Measurements from ENCODE around the gene LUC7L. TPM values are rescaled to one million over a fixed set of nuclear protein-coding genes. Genes with fewer than 3 reads are reported as not detected.

Gene LUC7L
- total RNA-seq, 1 experiment from 2014 or later, result 47.1 TPM

Other genes starting within 250 kb of the LUC7L start
- 10.1 and 20.8 TPM in 2 replicates for gene POLR3K, start 175.8 kb downstream of the LUC7L start, total RNA-seq (2014; rRNA removed; shearing (Covaris generic))
- 30.2 and 37.0 TPM in 2 replicates for gene SNRNP25, start 175.6 kb downstream of the LUC7L start, total RNA-seq (2014; rRNA removed; shearing (Covaris generic))
- 21.4 and 23.4 TPM in 2 replicates for gene RHBDF1, start 156.8 kb downstream of the LUC7L start, total RNA-seq (2014; rRNA removed; shearing (Covaris generic))
- gene MPG, start 151.2 kb downstream of the LUC7L start, total RNA-seq (2014; rRNA removed; shearing (Covaris generic)), result 102 and 173 TPM in 2 replicates
- gene NPRL3, start 90.8 kb downstream of the LUC7L start, total RNA-seq (2014; rRNA removed; shearing (Covaris generic)), result 7.5 and 11.2 TPM in 2 replicates
- gene HBZ, start 76.8 kb downstream of the LUC7L start, total RNA-seq (2014; rRNA removed; shearing (Covaris generic)), result not detected in 2 replicates
- not detected in 2 replicates for gene HBM, start 63.5 kb downstream of the LUC7L start, total RNA-seq (2014; rRNA removed; shearing (Covaris generic))
- not detected in 2 replicates for gene HBA2, start 56.6 kb downstream of the LUC7L start, total RNA-seq (2014; rRNA removed; shearing (Covaris generic))
- not detected in 2 replicates for gene HBA1, start 52.8 kb downstream of the LUC7L start, total RNA-seq (2014; rRNA removed; shearing (Covaris generic))
- gene HBQ1, start 49.0 kb downstream of the LUC7L start, total RNA-seq (2014; rRNA removed; shearing (Covaris generic)), result not detected in 2 replicates
- 99.5 and 102 TPM in 2 replicates for gene FAM234A, start 5.4 kb upstream of the LUC7L start, total RNA-seq (2014; rRNA removed; shearing (Covaris generic))
- gene RGS11, start 46.5 kb upstream of the LUC7L start, total RNA-seq (2014; rRNA removed; shearing (Covaris generic)), result not detected in 2 replicates
- gene ARHGDIG, start 51.1 kb upstream of the LUC7L start, total RNA-seq (2014; rRNA removed; shearing (Covaris generic)), result not detected in 2 replicates
- gene PDIA2, start 53.7 kb upstream of the LUC7L start, total RNA-seq (2014; rRNA removed; shearing (Covaris generic)), result not detected in 2 replicates
- gene AXIN1, start 123.3 kb upstream of the LUC7L start, total RNA-seq (2014; rRNA removed; shearing (Covaris generic)), result 18.5 and 26.4 TPM in 2 replicates
- gene MRPL28, start 141.1 kb upstream of the LUC7L start, total RNA-seq (2014; rRNA removed; shearing (Covaris generic)), result 150 and 154 TPM in 2 replicates
- gene PGAP6, start 152.5 kb upstream of the LUC7L start, total RNA-seq (2014; rRNA removed; shearing (Covaris generic)), result 34.9 and 39.7 TPM in 2 replicates
- gene NME4, start 167.8 kb upstream of the LUC7L start, total RNA-seq (2014; rRNA removed; shearing (Covaris generic)), result 62.7 and 82.9 TPM in 2 replicates
- gene DECR2, start 172.4 kb upstream of the LUC7L start, total RNA-seq (2014; rRNA removed; shearing (Covaris generic)), result 0.69 and 5.8 TPM in 2 replicates
- 21.1 and 23.6 TPM in 2 replicates for gene RAB11FIP3, start 196.2 kb upstream of the LUC7L start, total RNA-seq (2014; rRNA removed; shearing (Covaris generic))